Lower lobe of right lung (tissue), 2 donors: ENCODE data around the gene FXYD5. TPM values are rescaled to one million over a fixed set of nuclear protein-coding genes. Genes with fewer than 3 reads are reported as not detected.

Experiments used
- ATAC-seq, 2 donors: fragments of 200-7000 bp; cut with Tn5 transposase; one replicate each; pipeline ENCODE4 v1.9.1; 2020 to 2022; ENCODE audit warnings: mild to moderate bottlenecking in 2 of 2, moderate library complexity in 2 of 2
- DNase-seq: peaks from one replicate; pipeline ENCODE4 v3.0.0-alpha.2; 2020
- H3K27ac ChIP-seq: fragments of 200-600 bp; one replicate; pipeline ENCODE4 v1.8.0; 2022
- H3K27me3 ChIP-seq: fragments of 200-600 bp; one replicate; pipeline ENCODE4 v1.8.0; 2022; ENCODE audit warnings: low read depth
- H3K36me3 ChIP-seq: fragments of 200-600 bp; one replicate; pipeline ENCODE4 v1.8.0; 2022; ENCODE audit warnings: mild to moderate bottlenecking
- H3K4me1 ChIP-seq: fragments of 200-600 bp; one replicate; pipeline ENCODE4 v1.8.0; 2022
- H3K4me3 ChIP-seq: fragments of 200-600 bp; one replicate; pipeline ENCODE4 v1.8.0; 2022; ENCODE audit warnings: mild to moderate bottlenecking
- H3K9me3 ChIP-seq: fragments of 200-600 bp; one replicate; pipeline ENCODE4 v1.8.0; 2022
- CTCF ChIP-seq: fragments of 200-600 bp; IDR thresholded peaks from one replicate; pipeline ENCODE4 v1.8.0; 2022; ENCODE audit warnings: antibody characterized with exemption, mild to moderate bottlenecking
- intact Hi-C: fragments of 100-400 bp; cut with DNase I; formaldehyde crosslinking; loops from one replicate; pipeline ENCODE4 v1.11.0; 2022
- total RNA-seq: library from RNA; stranded (reverse); fragmentation: NEBNext Ultra II Directional; extraction: Animal tissue kit (Norgen Biotek cat#: 25700); gene quantifications from one replicate; pipeline ENCODE4 v1.2.1, GENCODE V29; 2021
- donor health status: DM: no; HTN: yes; CAD: no; lungs with severe emphysema.

FXYD5 gene
- total RNA-seq, 1 donor from 2014 or later: 152 TPM

GRCh38 chr19:35138305-35138892 is 16.1 kb upstream of the FXYD5 start, which contains the start of gene FXYD1:
FXYD1 (plus strand) TSS chr19:35138824; CDS start chr19:35140080, 1,256 bp downstream.
- no peak for TF ChIP-seq CTCF
- Histone ChIP-seq H3K27me3 (peaks cover 9% of the 10 kb centered on the region), H3K4me1 (peaks cover 34% of the 10 kb centered on the region), H3K36me3 (no peaks in the 10 kb centered on the region), H3K9me3 (no peaks in the 10 kb centered on the region), H3K27ac (peak within 1 kb of the TSS; percentile 82), H3K4me3 (peak within 1 kb of the TSS; percentile 48)
- ATAC-seq (no peak), DNase-seq (no peak)
- intact Hi-C loops: no loop called here

- Histone ChIP-seq H3K4me1 (peaks cover 31% of the 10 kb centered on the region), H3K27ac (peak overlapping the region; percentile 82), H3K9me3 (no peaks in the 10 kb centered on the region), H3K27me3 (peaks cover 18% of the 10 kb centered on the region), H3K36me3 (no peaks in the 10 kb centered on the region), H3K4me3 (peak overlapping the region; percentile 48)
- no peak for ATAC-seq
- DNase-seq: no peak
- intact Hi-C loops: no loop called here
- no peak for TF ChIP-seq CTCF
Measured at GRCh38 chr19:35140207-35140961, 14.2 kb upstream of the FXYD5 start.

- peak; percentile 96 for DNase-seq
- intact Hi-C loops: no loop called here
- no peaks in the 10 kb centered on the region for H3K9me3 ChIP-seq
- peaks cover 23% of the 10 kb centered on the region for H3K4me1 ChIP-seq
- H3K27ac ChIP-seq: peak overlapping the region; percentile 82
- H3K36me3 ChIP-seq: no peaks in the 10 kb centered on the region
- peak; percentile 35 for TF ChIP-seq CTCF
- H3K4me3 ChIP-seq: peak overlapping the region; percentile 48
- H3K27me3 ChIP-seq: peaks cover 18% of the 10 kb centered on the region
- peak; percentile 88 to 91 for ATAC-seq
Measured at GRCh38 chr19:35140962-35141836, 13.3 kb upstream of the FXYD5 start.

- ATAC-seq (no peak), DNase-seq (no peak)
- H3K9me3 ChIP-seq: no peaks in the 10 kb centered on the region
- no peak for TF ChIP-seq CTCF
- intact Hi-C loops: no loop called here
- peaks cover 18% of the 10 kb centered on the region for H3K27me3 ChIP-seq
- peak overlapping the region; percentile 29 for H3K4me3 ChIP-seq
- no peak overlapping the region for H3K27ac ChIP-seq
- H3K4me1 ChIP-seq: peaks cover 23% of the 10 kb centered on the region
- H3K36me3 ChIP-seq: no peaks in the 10 kb centered on the region
Measured at GRCh38 chr19:35141837-35142605, 12.5 kb upstream of the FXYD5 start.
